K562 (cell line): ENCODE results near the gene PACS1. TPM values are rescaled to one million over a fixed set of nuclear protein-coding genes. Genes with fewer than 3 reads are reported as not detected.

Experiments used
- ATAC-seq: fragments of 200-7000 bp; cut with Tn5 transposase; 3 replicates; pipeline ENCODE4 v1.9.1; 2020; ENCODE audit warnings: moderate library complexity
- BruUV-seq: library from RNA; stranded (reverse); fragments of 400-500 nt; replicated peaks from 2 replicates; lab custom pipeline; 2021; lab: Mats Ljungman, UMichigan
- CTCF ChIA-PET: fragments of 300-600 bp; formaldehyde crosslinking; extraction: SDS; loops from one replicate; lab custom pipeline; 2021; ENCODE audit warnings: low intra/inter-chr PET ratio; lab: Yijun Ruan, JAX
- POLR2A ChIA-PET: fragments of 300-600, 350-650 bp; sonication (Branson Sonifier 250); formaldehyde crosslinking; extraction: SDS; loops from one replicate; lab custom pipeline; 2021; ENCODE audit warnings: antibody characterized with exemption, inconsistent platforms; lab: Yijun Ruan, JAX
- DNase-seq, 4 experiments: peaks; one replicate each; pipeline versions ENCODE4 v3.0.0 to v3.0.0-alpha.2; 2011 to 2018; ENCODE audit warnings: low spot score in 3 of 4, mixed read lengths in 3 of 4; ENCODE audit errors: extremely low read depth in 1 of 4
- FAIRE-seq: peaks from 2 replicates; lab custom pipeline; 2011; peaks lifted over from hg19 to GRCh38; lab: Jason Lieb, UNC
- H2AFZ ChIP-seq: 2 replicates; pipeline ENCODE4 v1.6.0; 2011; ENCODE audit warnings: low read depth, low read length, control low read depth, inconsistent platforms
- H3K27ac ChIP-seq: fragments of 200-600 bp; 3 replicates; pipeline ENCODE4 v1.8.0; 2011; ENCODE audit warnings: low read depth, mild to moderate bottlenecking, control low read depth, inconsistent platforms, low read length, moderate library complexity, mixed read lengths; ENCODE audit errors: extremely low read depth
- H3K27me3 ChIP-seq, 2 experiments: fragments of 300-600 bp in 1 of 2; 2 replicates in 1 of 2; 3 replicates in 1 of 2; pipeline versions ENCODE4 v1.6.0 to v1.8.0; 2011; ENCODE audit warnings: inconsistent platforms in 2 of 2, low read length in 2 of 2, mild to moderate bottlenecking in 1 of 2, mixed read lengths in 1 of 2, moderate library complexity in 1 of 2; ENCODE audit not compliant: control insufficient read depth in 2 of 2, insufficient read depth in 2 of 2
- H3K36me3 ChIP-seq: fragments of 300-600 bp; 3 replicates; pipeline ENCODE4 v1.8.0; 2011; ENCODE audit warnings: mild to moderate bottlenecking, low read length, inconsistent platforms; ENCODE audit not compliant: control insufficient read depth, insufficient read depth
- H3K4me1 ChIP-seq, 2 experiments: fragments of 200-600 bp in 1 of 2; replicated peaks in 1 of 2; 2 replicates in 1 of 2; 3 replicates in 1 of 2; pipeline versions ENCODE4 v1.5.1 to v1.8.0; 2011; ENCODE audit warnings: inconsistent platforms in 2 of 2, low read length in 2 of 2, mild to moderate bottlenecking in 1 of 2, mixed read lengths in 1 of 2, moderate library complexity in 1 of 2; ENCODE audit not compliant: control insufficient read depth in 2 of 2, insufficient read depth in 2 of 2
- H3K4me2 ChIP-seq: 2 replicates; pipeline ENCODE4 v1.6.1; 2011; ENCODE audit warnings: low read length, control low read depth, inconsistent platforms, mixed read lengths; ENCODE audit not compliant: insufficient read depth
- H3K4me3 ChIP-seq: fragments of 200-600 bp; sonication (generic), shearing (Covaris generic); 2 replicates; pipeline ENCODE4 v1.5.1; 2016; ENCODE audit warnings: control low read depth, inconsistent platforms
- H3K79me2 ChIP-seq: fragments of 200-600 bp; 3 replicates; pipeline ENCODE4 v1.8.0; 2011; ENCODE audit warnings: low read length, inconsistent platforms; ENCODE audit not compliant: control insufficient read depth, insufficient read depth
- H3K9ac ChIP-seq, 2 experiments: 2 replicates each; pipeline versions ENCODE4 v1.6.0 to v1.6.1; 2011; ENCODE audit warnings: low read depth in 2 of 2, low read length in 2 of 2, control low read depth in 1 of 2, inconsistent platforms in 1 of 2, mild to moderate bottlenecking in 1 of 2, mixed read lengths in 1 of 2; ENCODE audit not compliant: insufficient read depth in 1 of 2
- H3K9me1 ChIP-seq: one replicate; pipeline ENCODE4 v1.6.0; 2011; ENCODE audit warnings: inconsistent platforms, mild to moderate bottlenecking, low read length, moderate library complexity; ENCODE audit not compliant: control insufficient read depth, insufficient read depth
- H3K9me3 ChIP-seq: replicated peaks from 2 replicates; pipeline ENCODE4 v1.5.1; 2011; ENCODE audit warnings: low read depth, low read length, inconsistent platforms; ENCODE audit not compliant: control insufficient read depth, insufficient read depth
- H4K20me1 ChIP-seq: replicated peaks from 2 replicates; pipeline ENCODE4 v1.6.1; 2011; ENCODE audit warnings: low read length, inconsistent platforms, mixed read lengths; ENCODE audit not compliant: control insufficient read depth, insufficient read depth
- CBX1 ChIP-seq: sonication (generic); IDR thresholded peaks from 2 replicates; pipeline ENCODE4 v1.6.1; 2016; ENCODE audit warnings: antibody characterized with exemption, low read depth, mild to moderate bottlenecking
- CHAMP1 ChIP-seq: fragments of 450-650 bp; IDR thresholded peaks from 2 replicates; pipeline ENCODE4 v1.6.1; 2016; ENCODE audit warnings: mild to moderate bottlenecking
- FOSL1 ChIP-seq: fragments of 200-800 bp; sonication (Bioruptor generic); conservative IDR thresholded peaks from 2 replicates; pipeline ENCODE4 v1.6.1; 2016; ENCODE audit warnings: missing genetic modification characterization, missing compliant biosample characterization
- HCFC1 ChIP-seq: IDR thresholded peaks from 2 replicates; pipeline ENCODE4 v1.6.1; 2012; ENCODE audit warnings: low read depth, low read length, improper control_type of control experiment
- HMBOX1 ChIP-seq: sonication (generic); IDR thresholded peaks from 2 replicates; pipeline ENCODE4 v1.6.1; 2016
- IRF1 ChIP-seq: sonication (generic); formaldehyde crosslinking; IDR thresholded peaks from 2 replicates; pipeline ENCODE4 v1.8.0; 2022; ENCODE audit warnings: missing genetic modification reagents, mild to moderate bottlenecking, borderline replicate concordance
- NFIX ChIP-seq: fragments of 250-450 bp; sonication (Bioruptor Pico); IDR thresholded peaks from 2 replicates; pipeline ENCODE4 v1.4.0; 2020; ENCODE audit warnings: low read depth, mild to moderate bottlenecking, moderate library complexity
- NR3C1 ChIP-seq: sonication (generic); formaldehyde crosslinking; IDR thresholded peaks from 2 replicates; pipeline ENCODE4 v1.8.1; 2022; ENCODE audit warnings: missing genetic modification reagents
- PRPF4 ChIP-seq: fragments of 200-400 bp; formaldehyde crosslinking; IDR thresholded peaks from one replicate; pipeline ENCODE4 v1.6.1; 2017; ENCODE audit warnings: low read length, low read depth, mild to moderate bottlenecking; ENCODE audit not compliant: insufficient read depth, poor library complexity, severe bottlenecking
- ZNF143 ChIP-seq: sonication (generic); formaldehyde crosslinking; IDR thresholded peaks from 2 replicates; pipeline ENCODE4 v1.9.0; 2022; ENCODE audit warnings: mild to moderate bottlenecking, missing genetic modification reagents
- ZNF184 ChIP-seq: sonication (generic); formaldehyde crosslinking; IDR thresholded peaks from 2 replicates; pipeline ENCODE4 v1.5.0; 2020; ENCODE audit warnings: missing genetic modification reagents
- ZNF324 ChIP-seq: fragments of 250-450 bp; sonication (Bioruptor Pico); IDR thresholded peaks from 2 replicates; pipeline ENCODE4 v1.4.0; 2020; ENCODE audit warnings: mild to moderate bottlenecking
- ZNF561 ChIP-seq: fragments of 450-650 bp; formaldehyde crosslinking; conservative IDR thresholded peaks from 2 replicates; pipeline ENCODE4 v1.4.0; 2020; ENCODE audit warnings: mild to moderate bottlenecking, moderate library complexity
- ZNF764 ChIP-seq: fragments of 250-450 bp; sonication (Bioruptor Pico); IDR thresholded peaks from 2 replicates; pipeline ENCODE4 v1.4.0; 2020; ENCODE audit warnings: low read depth, mild to moderate bottlenecking, moderate library complexity
- WGBS: fragments of 100-300 bp; shearing (Covaris generic); methylation state at CpG from one replicate; pipeline ENCODE4 v1.1.6; 2016; ENCODE audit warnings: low coverage, mixed read lengths; ENCODE audit not compliant: insufficient coverage; ENCODE audit errors: missing lambda C conversion rate; 5-methylcytosine and 5-hydroxymethylcytosine counted together
- in situ Hi-C: fragments of 300-500 bp; cut with MboI; formaldehyde crosslinking; loops from 4 replicates; pipeline ENCODE4 v1.15.0; 2018; ENCODE audit warnings: inconsistent platforms, mixed read lengths
- intact Hi-C: fragments of 100-400 bp; cut with micrococcal nuclease; formaldehyde crosslinking; loops from 2 replicates; pipeline ENCODE4 v1.14.2; 2022
- polyA plus RNA-seq, 8 experiments: library from polyadenylated mRNA; depleted of rRNA in 4 of 8; stranded (reverse) in 5 of 8; unstranded in 3 of 8; fragments of >200 nt; fragmentation: Nextera tagmentation in 2 of 8; fragmentation: Illumina TruSeq in 1 of 8; extraction: Ambion mirVana in 2 of 8; extraction: Trizol in 1 of 8; gene quantifications; 2 replicates each; pipeline versions ENCODE4 v1.2.1 to v1.2.3, GENCODE V29; 2011 to 2014; ENCODE audit warnings: inconsistent platforms in 1 of 8, missing spikeins in 1 of 8
- total RNA-seq, 7 experiments: library from RNA; depleted of rRNA in 6 of 7; stranded (reverse); fragments of >200 nt in 6 of 7; fragmentation: Illumina TruSeq in 2 of 7; extraction: Trizol in 2 of 7; gene quantifications; 2 replicates each; pipeline versions ENCODE4 v1.2.1 to v1.2.3, GENCODE V29; 2011 to 2021; ENCODE audit warnings: low replicate concordance in 1 of 7

PACS1 gene
- total and polyA plus RNA-seq, 9 of the 15 experiments (the other 6 are each of a cell fraction or from before 2014, with no cell fraction given), result 0.34 to 28.1 (median 8.5) TPM

GRCh38 chr11:66228521-66228920, 158.4 kb downstream of the PACS1 start:
- DNase-seq (no peak), ATAC-seq (no peak), FAIRE-seq (no peak)
- in situ Hi-C loops, result no loop called here
- Histone ChIP-seq H3K4me1 (no peaks in the 10 kb centered on the region), H3K79me2 (no peaks in the 10 kb centered on the region), H3K9ac (no peak overlapping the region), H2AFZ (no peak overlapping the region), H3K4me3 (no peak overlapping the region), H3K9me3 (no peaks in the 10 kb centered on the region), H3K27me3 (no peaks in the 10 kb centered on the region), H3K4me2 (no peak overlapping the region), H4K20me1 (0 out of 2 replicates have a peak, but pooled peaks cover 3% of the 10 kb centered on the region), H3K27ac (no peak overlapping the region), H3K36me3 (peaks cover 32% of the 10 kb centered on the region), H3K9me1 (no peaks in the 10 kb centered on the region)
- WGBS, result 84% methylated on average over 6 of the region's 6 CpGs
- POLR2A ChIA-PET, result no interaction called here
- BruUV-seq, result no TSS peak
- CTCF ChIA-PET, result no interaction called here
- TF ChIP-seq NR3C1, result no peak
- no peak for TF ChIP-seq IRF1 (CRISPR knock-in tag)
- TF ChIP-seq FOSL1 (tag), result no peak
- intact Hi-C loops, result no loop called here

GRCh38 chr11:66230156-66230555, 160.1 kb downstream of the PACS1 start:
- Histone ChIP-seq H3K27me3 (no peaks in the 10 kb centered on the region), H2AFZ (no peak overlapping the region), H3K27ac (no peak overlapping the region), H3K36me3 (peaks cover 34% of the 10 kb centered on the region), H3K4me2 (no peak overlapping the region), H3K79me2 (no peaks in the 10 kb centered on the region), H3K9me3 (no peaks in the 10 kb centered on the region), H4K20me1 (0 out of 2 replicates have a peak, but pooled peaks cover 3% of the 10 kb centered on the region), H3K9me1 (no peaks in the 10 kb centered on the region), H3K4me1 (no peaks in the 10 kb centered on the region), H3K9ac (no peak overlapping the region), H3K4me3 (no peak overlapping the region)
- no peak for ATAC-seq
- in situ Hi-C loops (no loop called here), intact Hi-C loops (no loop called here)
- ChIA-PET CTCF (no interaction called here), POLR2A (no interaction called here)
- WGBS, result 72% methylated on average over 5 of the region's 6 CpGs
- FAIRE-seq, result no peak
- no peak for DNase-seq
- BruUV-seq, result no TSS peak
- no peak for TF ChIP-seq ZNF324 (CRISPR knock-in tag)
- TF ChIP-seq NFIX, result no peak
- no peak for TF ChIP-seq PRPF4
- TF ChIP-seq HMBOX1, result no peak
- TF ChIP-seq ZNF764, result no peak
- no peak for TF ChIP-seq ZNF184 (CRISPR knock-in tag)
- no peak for TF ChIP-seq ZNF561 (CRISPR knock-in tag)
- TF ChIP-seq ZNF143 (CRISPR knock-in tag), result no peak
- TF ChIP-seq CBX1, result no peak
- TF ChIP-seq CHAMP1, result no peak
- TF ChIP-seq HCFC1, result no peak
